GM21526 (cell line): ENCODE data around the gene RITA1.

Source experiments
- ATAC-seq: cut with Tn5 transposase; IDR thresholded peaks from one replicate; pipeline ENCODE4 v1.9.1; 2021; ENCODE audit warnings: moderate library complexity; ENCODE audit not compliant: unreplicated experiment, low FRiP score

RITA1 gene

DNA sequence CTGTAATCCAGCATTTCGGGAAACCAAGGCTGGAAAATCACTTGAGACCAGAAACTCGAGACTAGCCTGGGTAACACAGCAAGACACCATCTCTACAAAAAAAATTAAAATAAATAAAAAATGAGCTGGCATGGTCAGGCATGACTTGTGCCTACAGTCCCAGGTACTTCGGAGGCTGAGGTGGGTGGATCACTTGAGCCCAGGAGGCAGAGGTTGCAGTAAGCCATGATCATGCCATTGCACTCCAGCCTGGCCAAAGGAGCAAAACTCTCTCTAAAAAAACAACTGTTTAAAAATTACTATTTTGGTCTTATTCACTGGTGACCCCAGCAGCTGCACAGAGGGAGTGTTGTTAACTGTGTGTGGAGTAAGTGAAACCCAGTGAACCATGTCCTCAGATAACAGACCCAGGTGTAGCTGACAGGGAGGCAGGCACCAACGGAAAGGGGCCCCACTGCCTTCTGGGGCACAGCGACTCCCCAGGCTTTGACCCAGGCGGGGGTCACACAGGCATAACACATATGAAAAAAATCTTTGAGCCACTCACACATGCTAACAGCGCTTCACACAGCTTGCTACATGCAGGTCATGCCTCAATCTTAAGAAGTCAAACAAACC is 12.3 kb upstream of the RITA1 start:
- peak; percentile 51 for ATAC-seq

DNA sequence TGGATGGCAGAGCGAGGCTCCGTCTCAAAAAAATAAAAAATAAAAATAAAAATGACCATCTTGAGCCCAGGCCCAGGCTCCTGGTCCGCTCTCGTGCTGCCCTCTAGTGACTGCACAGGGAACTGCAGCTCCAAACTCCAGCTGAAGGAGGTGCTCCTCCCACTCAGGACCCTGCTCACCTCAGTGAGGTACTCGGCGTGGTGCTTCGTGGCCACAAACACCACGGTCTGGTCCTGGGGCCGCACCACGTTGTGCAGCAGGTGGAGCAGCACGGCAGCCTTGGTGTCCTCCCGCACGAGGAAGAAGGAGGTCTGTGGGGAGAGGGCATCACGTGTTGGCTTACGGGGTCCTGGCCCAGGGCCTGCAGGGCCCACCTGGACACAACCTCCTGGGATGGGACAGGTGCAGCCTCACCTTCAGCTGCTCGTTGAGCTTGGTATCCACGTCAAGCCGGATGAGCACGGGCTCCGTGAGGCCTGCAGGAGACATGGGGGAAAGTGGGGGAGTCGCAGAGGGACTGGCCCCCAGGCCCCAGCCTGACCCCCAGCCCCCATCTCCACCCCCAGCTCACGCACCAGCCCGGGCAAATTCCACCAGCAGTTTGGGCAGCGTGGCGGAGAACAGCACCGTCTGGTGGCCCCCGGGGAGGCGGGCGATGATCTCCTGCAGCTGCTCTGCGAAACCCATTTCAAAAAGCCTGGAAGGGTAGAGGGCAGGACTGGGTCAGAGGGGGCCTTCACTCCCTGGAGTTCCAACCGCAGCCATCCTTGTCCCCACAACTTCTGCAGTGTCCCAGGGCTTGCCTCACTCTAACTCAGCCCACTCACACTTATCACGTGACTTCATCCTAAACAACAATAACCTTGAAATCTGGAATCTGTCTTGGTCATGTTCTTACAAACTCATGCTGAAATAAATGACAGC is 10.8 kb upstream of the RITA1 start:
- no peak for ATAC-seq

DNA sequence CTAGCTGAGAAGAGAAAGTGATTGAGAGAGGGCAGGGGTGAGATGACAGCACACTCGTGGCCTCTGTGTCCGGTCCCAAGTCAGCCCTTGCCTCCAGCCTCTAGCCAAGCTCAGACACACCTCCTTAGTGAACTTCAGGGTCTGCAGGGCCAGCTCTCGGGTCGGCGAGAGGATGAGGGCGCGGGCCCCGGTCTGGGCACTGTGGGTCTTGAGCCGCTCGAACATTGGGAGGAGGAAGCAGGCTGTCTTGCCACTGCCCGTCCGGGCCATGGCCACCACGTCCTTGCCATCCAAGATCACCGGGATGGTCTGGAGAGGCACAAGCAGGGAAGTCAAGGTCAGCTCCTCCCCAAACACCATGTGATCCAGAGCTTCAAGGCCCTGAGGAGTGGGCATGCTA is 6.5 kb upstream of the RITA1 start:
- no peak for ATAC-seq

DNA sequence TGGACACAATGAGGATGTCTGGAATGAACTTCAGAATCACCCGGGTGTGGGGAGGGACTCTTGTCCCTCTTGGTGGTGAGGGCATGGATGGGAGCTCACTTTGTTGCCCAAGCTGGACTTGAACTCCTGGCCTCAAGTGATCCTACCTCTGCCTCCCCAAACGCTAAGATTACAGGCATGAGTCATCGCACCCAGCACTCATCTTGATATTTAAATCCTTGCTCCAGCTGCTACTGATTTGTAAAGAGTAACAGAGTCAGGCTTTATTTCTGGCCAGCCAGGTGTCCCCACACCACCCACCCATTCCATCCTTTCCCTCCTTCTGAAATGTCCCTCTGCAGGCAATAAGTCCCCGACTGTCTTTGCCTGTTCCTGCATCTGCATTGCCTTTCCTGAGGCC is 5.2 kb upstream of the RITA1 start:
- ATAC-seq: no peak

DNA sequence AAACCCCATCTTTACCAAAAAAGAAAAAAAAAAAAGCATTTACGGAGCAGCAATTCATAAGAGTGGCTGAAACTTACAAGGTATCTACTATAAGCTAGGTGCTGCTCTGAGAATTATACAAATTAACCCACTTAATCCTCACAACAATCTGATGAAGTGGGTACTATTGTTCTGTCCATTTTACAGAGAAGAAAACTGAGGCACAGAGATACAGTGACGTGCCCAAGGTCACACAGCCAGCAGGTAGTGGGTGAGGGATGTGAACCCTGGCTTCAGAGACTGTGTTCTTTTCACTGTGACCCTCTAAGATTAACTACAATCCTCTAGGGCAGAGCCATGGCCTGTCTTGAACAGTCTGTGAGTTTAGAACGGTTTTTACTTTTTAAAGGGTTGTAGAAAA is 3.5 kb upstream of the RITA1 start:
- no peak for ATAC-seq

DNA sequence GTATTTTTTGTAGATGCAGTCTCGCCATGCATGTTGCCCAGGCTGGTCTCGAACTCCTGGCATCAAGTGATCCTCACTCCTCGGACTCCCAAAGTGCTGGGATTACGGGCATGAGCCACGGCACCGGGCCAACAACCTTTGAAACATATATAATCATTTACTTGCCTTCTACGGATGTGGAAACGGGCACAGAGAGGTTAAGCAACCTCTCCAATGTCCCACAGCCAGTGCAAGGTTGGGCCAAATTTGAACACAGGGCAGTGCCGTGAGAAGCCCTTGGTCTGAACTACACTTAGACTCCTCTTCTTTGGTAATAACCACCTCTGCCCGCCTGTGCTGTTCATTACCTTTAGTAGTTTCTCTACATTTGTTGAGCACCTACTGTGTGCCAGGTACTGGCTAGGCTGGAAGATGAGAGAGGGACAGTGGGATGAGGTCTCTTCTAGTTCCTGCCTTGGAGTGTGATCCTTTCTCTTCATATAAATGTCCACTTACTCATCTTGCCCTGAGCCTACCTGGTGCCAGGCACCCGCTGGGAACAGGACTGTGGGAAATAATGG is 2.4 kb upstream of the RITA1 start:
- ATAC-seq: no peak

DNA sequence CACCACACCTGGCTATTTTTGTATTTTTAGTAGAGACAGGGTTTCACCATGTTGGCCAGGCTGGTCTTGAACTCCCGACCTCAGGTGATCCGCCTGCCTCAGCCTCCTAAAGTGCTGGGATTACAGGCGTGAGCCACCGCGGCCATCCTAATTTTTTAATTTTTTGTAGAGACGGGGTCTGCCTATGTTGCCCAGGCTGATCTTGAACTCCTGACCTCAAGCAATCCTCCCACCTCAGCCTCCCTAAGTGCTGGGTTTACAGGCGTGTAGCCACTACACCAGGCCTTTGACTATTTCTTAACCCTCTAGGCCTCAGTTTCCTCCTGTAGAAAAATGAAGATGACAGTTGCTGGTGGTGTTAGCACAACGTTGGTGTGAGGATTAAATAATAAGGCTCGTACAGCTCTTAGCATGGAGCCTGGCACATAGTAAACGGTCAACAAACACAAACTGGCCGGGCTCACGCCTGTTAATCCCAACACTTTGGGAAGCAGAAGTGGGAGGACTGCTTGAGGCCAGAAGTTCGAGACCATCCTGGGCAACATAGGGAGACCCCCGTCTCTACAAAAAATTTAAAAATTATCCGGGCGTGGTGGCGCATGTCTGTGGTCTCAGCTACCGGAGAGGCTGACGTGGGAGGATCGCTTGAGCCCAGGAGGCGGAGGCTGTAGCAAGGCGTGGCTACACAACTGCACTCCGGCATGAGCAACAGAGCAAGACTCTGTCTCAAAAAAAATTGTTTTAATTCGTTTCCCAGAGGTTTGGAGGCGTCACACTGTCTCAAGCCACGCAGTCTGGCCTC is 1.2 kb upstream of the RITA1 start:
- ATAC-seq: peak; percentile 48

DNA sequence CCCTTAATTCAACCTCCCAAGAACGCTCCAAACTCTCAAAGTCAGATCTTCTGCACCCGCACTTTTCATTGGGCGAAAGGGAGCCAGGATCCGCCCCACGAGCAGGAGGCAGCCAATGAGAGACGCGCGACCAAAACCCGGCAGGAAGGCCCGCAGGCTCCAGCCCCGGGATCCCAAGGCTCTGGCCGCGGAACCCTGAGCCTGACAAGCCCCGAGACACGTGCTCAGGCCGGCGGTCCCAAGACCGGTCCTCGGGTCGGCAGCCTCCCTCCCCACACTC is 681 bp upstream of the RITA1 start:
- peak; percentile 75 for ATAC-seq

DNA sequence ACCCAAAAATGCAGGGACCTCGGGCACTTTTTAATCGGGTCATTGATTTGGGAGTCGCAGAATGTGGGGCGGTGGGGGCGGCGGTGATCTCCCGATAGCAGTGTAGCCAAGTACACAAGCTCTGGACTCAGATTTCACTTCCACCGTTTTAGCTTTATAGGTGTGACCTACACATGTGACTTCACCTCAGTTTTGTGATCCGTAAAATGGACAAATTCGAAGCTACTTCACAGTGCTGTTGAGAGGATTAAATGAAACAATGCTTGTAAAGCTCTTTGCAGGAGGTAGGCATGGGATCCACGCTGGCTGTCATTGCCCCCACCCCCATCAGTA is 478 bp downstream of the RITA1 start:
- no peak for ATAC-seq

DNA sequence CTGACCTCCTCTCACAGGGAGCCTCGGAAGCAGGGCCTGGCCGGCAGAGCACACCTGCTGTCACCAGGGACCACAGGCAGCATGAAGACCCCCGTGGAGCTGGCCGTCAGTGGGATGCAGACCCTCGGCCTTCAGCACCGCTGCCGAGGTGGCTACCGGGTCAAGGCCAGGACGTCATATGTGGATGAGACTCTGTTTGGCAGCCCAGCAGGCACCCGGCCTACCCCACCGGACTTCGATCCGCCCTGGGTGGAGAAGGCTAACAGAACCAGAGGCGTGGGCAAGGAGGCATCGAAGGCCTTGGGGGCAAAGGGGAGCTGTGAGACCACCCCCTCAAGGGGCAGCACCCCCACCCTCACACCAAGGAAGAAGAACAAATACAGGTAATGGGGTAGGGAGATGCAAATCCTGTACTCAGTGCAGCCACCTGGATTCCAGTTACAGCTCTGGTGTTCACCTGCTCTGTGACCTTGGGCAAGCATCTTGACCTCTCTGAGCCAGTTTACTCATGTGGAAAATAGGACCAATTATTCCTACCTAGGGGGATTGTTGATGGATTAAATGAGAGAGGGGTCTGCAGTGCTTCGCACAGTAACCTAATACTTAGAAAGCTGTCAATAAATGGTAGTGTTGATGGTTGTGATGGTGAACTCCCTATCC is 1.3 kb downstream of the RITA1 start:
- no peak for ATAC-seq

DNA sequence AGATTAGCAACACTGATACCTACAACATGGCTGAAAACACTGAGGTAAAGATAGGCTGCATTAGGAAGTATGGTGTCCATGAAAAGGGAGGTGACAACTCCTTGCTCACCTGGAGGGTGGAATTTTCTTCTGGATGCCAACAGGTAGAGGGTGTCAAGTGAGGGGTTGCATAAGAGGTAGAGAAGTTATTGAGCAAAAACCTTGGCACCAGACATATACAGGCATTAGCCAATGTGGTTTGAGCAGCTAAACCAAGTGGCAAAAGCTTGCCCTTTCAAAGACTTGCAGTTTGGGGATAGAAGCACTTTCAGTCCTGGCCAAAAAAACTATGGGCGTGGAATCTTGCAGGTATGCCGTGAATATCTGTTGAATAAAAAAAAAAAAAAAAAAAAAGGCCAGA is 3.8 kb downstream of the RITA1 start:
- ATAC-seq: no peak

DNA sequence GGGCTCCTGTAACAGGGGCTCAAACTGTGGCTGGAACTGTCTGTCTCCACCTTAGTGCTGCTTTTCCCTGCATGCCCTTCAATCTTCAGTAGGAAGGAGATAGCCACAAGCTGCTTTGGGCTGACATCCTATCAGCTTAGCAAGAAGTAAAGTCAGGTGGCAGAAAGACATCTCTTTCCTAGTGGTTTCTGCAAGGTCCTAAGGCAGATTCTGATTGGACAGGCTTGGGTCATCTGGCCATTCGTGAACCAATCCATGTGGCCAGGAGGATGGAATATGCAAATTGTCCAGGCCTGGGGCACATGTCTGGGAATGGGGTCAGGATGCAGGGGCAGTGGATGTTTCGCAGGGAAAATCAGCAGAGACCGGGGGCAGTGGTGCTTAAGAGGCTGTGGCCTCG is 5.2 kb downstream of the RITA1 start:
- no peak for ATAC-seq

DNA sequence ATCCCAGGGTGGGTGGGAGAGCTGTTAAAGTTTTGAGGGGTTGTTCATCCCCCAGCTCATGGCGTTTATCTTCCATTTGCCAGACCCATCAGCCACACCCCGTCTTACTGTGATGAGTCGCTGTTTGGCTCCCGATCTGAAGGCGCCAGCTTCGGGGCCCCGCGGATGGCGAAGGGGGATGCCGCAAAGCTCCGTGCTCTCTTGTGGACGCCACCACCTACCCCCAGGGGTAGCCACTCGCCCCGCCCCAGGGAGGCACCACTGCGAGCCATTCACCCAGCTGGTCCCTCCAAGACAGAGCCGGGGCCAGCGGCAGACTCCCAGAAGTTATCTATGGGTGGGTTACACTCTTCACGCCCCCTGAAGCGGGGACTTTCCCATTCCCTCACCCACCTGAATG is 5.7 kb downstream of the RITA1 start:
- ATAC-seq: no peak

DNA sequence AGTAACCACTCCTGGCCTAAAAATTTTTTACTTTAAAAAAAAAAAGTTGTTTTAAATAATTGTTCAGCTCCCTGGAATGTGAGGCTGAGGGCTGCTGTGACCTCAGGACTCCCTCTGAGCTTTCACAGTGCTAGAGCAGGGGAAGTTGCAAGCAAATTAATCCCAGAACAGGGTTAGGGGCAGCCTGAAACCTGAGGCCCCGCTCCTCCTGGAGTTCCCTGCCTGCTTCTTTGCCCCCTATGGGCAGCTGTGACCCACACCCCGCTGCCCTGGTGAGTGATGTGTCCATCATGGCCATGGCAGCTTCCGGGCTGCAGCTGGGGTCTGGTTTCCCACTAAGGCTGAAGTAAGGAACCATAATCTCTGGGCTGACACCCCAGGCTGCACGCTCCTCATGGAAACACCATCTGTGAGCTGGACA is 9.5 kb downstream of the RITA1 start:
- ATAC-seq: no peak

DNA sequence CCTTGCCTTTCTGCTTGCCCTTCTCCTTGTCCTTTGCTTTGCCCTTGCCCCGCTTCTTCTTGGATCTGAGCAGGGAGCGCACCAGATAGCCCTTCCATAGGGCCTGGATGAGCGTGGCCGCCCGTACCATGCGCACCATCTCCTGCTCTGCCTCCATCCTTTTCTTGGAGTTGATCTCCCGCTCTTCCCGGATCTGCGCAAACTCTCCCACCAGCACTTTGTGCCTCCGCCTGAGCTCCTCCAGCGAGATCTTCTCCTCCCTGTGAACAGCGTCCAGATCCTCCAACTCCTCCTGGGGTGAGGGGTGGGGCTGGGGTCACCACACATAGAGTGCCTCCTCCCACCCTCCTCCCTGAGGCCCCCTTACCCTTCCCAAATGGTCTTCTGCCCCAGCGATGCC is 10.1 kb downstream of the RITA1 start:
- ATAC-seq: no peak

DNA sequence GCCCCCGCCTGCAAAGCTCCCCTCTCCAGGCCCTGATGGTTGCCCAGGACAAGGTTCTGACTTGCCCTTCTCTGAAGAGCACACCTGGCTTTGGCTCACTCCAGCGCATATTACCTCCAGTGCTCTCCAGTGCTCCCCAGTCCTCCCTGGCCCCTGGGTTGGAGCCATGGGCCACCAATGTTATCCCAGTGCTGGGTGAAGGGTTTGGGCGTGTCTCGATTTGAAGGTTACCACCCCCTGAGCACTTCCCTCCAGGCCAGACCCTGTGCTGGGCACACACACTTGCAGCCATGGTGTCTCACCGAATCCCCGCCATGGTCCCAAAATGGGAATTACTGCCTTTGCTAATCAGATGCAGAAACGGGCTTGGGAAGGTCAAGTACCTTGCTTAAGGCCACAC is 11.1 kb downstream of the RITA1 start:
- no peak for ATAC-seq

DNA sequence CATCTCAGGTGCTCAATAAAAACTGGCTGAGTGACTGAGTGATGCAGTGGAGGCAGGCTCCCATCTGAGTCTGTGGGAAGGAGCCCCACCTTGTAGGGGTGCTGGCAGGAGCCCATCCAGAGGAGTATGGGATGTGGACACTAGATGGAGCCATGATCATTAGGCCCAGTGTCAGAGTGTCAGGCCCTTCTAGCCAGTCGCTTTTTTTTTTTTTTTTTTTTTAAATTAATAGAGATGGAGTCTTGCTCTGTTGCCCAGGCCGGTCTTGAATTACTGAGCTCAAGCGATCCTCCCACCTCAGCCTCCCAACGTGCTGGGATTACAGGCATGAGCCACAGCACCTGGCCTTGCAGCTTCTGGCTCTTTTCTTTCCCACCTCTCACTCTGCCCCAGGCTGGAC is 11.5 kb downstream of the RITA1 start:
- peak; percentile 54 for ATAC-seq

DNA sequence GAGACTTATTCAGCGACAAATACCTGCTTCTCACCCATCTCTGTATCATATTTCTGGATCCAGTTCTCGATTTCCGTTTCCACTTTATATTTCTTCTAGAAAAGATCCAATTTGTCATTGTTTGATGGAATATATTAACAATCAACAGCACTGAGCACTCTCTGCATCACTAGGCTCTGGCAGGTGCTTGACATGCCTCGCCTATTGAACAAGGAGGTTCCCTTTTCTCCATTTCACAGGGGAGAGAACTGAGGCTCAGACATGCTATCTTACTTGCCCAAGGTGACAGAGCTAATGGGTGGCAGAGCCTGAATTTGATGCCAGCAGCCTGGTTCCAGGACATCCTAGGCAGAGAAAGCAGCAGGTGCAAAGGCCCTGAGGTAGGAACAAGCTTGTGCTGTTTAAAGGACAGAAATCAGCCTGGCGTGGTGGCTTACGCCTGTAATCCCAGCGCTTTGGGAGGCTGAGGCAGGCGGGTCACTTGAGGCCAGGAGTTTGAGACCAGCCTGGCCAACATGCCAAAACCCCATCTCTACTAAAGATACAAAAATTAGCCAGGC is 12.1 kb downstream of the RITA1 start:
- ATAC-seq: no peak

DNA sequence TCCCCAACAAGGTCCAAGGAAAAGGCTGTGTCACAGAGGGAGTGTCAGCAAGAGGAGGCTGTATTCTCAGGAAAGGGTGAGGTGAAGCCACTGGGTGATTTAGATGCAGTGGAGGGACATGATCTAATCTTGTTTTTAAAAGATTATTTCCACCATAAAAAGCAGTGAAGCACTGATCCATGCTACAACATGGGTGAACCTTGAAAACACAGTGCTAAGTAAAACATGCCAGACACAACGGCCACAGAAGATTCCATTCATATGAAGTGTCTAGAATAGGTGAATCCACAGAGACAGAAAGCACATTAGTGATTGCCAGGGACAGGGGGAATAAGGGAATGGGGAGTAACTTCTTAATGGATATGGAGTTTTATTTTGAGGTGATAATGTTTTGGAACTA is 12.8 kb downstream of the RITA1 start:
- no peak for ATAC-seq

DNA sequence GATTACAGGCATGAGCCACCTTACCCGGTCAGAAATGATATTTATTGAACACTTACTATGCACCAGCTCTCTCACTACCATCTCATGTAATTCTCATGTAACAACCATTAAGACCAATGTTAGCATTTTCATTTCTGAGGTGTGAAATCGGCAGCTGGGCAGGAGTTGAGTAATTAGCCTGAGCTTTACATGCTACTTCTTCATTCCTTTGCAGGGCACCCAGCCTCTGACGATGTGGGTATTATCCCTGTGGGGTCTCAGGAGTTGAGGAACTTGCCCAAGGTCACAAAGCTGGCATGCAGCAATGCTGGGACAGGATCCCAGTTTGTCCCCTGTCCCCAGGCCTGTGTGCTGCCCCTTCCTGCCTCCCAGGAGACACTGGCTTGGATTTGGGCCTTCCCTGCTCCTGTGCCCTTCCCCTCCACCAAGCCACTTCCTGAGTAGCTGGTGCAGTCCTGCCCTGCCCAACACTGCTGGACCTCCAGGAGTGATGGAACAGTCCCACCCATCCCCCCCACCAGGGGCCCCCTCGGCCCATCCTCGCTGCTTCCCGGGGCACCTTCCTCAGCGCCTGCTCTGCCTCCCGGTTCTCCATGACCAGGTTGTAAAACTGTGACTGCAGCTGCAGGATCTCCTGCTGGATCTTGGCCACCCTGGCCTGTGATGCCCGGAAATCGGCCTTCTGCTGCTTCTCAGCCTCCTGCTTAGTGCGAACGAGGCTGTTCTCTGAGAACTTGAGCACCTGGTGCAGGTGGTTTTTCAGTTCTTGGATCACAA is 14.7 kb downstream of the RITA1 start:
- no peak for ATAC-seq
